ENCODE results near the gene CRIP2. TPM values are rescaled to one million over a fixed set of nuclear protein-coding genes. Genes with fewer than 3 reads are reported as not detected.

Gene CRIP2
- polyA plus RNA-seq, 1 donor from 2014 or later = 214 TPM

GRCh38 chr14:105499256-105500035, 24.8 kb downstream of the CRIP2 start:
- Histone ChIP-seq H3F3A (ENCODE audit: insufficient read depth, low read length, poor library complexity, severe bottlenecking) (no peaks in the 10 kb centered on the region), H3K36me3 (ENCODE audit: insufficient read depth, low read length) (no peaks in the 10 kb centered on the region), H3K4me2 (ENCODE audit: low read length) (no peak overlapping the region), H3K4me3 (ENCODE audit: low read length) (no peak overlapping the region), H3K9me2 (ENCODE audit: insufficient read depth, low read length) (no peaks in the 10 kb centered on the region), H2AFZ (ENCODE audit: low read depth, low read length) (no peak overlapping the region), H3K27me3 (ENCODE audit: insufficient read depth, low read depth, low read length) (no peaks in the 10 kb centered on the region), H3K9ac (ENCODE audit: low read length) (no peak overlapping the region), H3K9me3 (ENCODE audit: low read length) (no peaks in the 10 kb centered on the region), H3K27ac (ENCODE audit: low read length) (no peak overlapping the region), H4K20me1 (ENCODE audit: insufficient read depth) (no peaks in the 10 kb centered on the region), H3K79me2 (replicated peaks; ENCODE audit: insufficient read depth, low read length) (no peaks in the 10 kb centered on the region)
- no peak for TF ChIP-seq TAF1 (IDR thresholded peaks at IDR 0.05; ENCODE audit: low read depth)
- no peak for TF ChIP-seq POLR2AphosphoS5 (IDR thresholded peaks at IDR 0.05)
- no peak for TF ChIP-seq SMC3 (conservative IDR thresholded peaks at IDR 0.05; ENCODE audit: poor library complexity)
- no peak for TF ChIP-seq EZH2 (IDR thresholded peaks at IDR 0.05; ENCODE audit: borderline replicate concordance, insufficient read depth, low read length, poor library complexity, severe bottlenecking)

- Histone ChIP-seq H2AFZ (ENCODE audit: low read depth, low read length) (no peak overlapping the region), H3K79me2 (replicated peaks; ENCODE audit: insufficient read depth, low read length) (no peaks in the 10 kb centered on the region), H3F3A (ENCODE audit: insufficient read depth, low read length, poor library complexity, severe bottlenecking) (no peaks in the 10 kb centered on the region), H4K20me1 (ENCODE audit: insufficient read depth) (no peaks in the 10 kb centered on the region), H3K4me3 (ENCODE audit: low read length) (no peak overlapping the region), H3K9me2 (ENCODE audit: insufficient read depth, low read length) (no peaks in the 10 kb centered on the region), H3K9ac (ENCODE audit: low read length) (no peak overlapping the region), H3K36me3 (ENCODE audit: insufficient read depth, low read length) (no peaks in the 10 kb centered on the region), H3K27ac (ENCODE audit: low read length) (no peak overlapping the region), H3K4me2 (ENCODE audit: low read length) (no peak overlapping the region), H3K27me3 (ENCODE audit: insufficient read depth, low read depth, low read length) (no peaks in the 10 kb centered on the region), H3K9me3 (ENCODE audit: low read length) (no peaks in the 10 kb centered on the region)
- TF ChIP-seq TAF1 (IDR thresholded peaks at IDR 0.05; ENCODE audit: low read depth) (no peak), RAD21 (conservative IDR thresholded peaks at IDR 0.05) (no peak), MXI1 (conservative IDR thresholded peaks at IDR 0.05; ENCODE audit: poor library complexity, severe bottlenecking) (no peak), POLR2AphosphoS5 (IDR thresholded peaks at IDR 0.05) (no peak), EP300 (conservative IDR thresholded peaks at IDR 0.05; ENCODE audit: poor library complexity, severe bottlenecking) (no peak), SMC3 (conservative IDR thresholded peaks at IDR 0.05; ENCODE audit: poor library complexity) (no peak)
- TF ChIP-seq, protein P1, sequence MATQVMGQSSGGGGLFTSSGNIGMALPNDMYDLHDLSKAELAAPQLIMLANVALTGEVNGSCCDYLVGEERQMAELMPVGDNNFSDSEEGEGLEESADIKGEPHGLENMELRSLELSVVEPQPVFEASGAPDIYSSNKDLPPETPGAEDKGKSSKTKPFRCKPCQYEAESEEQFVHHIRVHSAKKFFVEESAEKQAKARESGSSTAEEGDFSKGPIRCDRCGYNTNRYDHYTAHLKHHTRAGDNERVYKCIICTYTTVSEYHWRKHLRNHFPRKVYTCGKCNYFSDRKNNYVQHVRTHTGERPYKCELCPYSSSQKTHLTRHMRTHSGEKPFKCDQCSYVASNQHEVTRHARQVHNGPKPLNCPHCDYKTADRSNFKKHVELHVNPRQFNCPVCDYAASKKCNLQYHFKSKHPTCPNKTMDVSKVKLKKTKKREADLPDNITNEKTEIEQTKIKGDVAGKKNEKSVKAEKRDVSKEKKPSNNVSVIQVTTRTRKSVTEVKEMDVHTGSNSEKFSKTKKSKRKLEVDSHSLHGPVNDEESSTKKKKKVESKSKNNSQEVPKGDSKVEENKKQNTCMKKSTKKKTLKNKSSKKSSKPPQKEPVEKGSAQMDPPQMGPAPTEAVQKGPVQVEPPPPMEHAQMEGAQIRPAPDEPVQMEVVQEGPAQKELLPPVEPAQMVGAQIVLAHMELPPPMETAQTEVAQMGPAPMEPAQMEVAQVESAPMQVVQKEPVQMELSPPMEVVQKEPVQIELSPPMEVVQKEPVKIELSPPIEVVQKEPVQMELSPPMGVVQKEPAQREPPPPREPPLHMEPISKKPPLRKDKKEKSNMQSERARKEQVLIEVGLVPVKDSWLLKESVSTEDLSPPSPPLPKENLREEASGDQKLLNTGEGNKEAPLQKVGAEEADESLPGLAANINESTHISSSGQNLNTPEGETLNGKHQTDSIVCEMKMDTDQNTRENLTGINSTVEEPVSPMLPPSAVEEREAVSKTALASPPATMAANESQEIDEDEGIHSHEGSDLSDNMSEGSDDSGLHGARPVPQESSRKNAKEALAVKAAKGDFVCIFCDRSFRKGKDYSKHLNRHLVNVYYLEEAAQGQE (IDR thresholded peaks at IDR 0.05; ENCODE audit: borderline replicate concordance) = no peak
- TF ChIP-seq, protein P2, sequence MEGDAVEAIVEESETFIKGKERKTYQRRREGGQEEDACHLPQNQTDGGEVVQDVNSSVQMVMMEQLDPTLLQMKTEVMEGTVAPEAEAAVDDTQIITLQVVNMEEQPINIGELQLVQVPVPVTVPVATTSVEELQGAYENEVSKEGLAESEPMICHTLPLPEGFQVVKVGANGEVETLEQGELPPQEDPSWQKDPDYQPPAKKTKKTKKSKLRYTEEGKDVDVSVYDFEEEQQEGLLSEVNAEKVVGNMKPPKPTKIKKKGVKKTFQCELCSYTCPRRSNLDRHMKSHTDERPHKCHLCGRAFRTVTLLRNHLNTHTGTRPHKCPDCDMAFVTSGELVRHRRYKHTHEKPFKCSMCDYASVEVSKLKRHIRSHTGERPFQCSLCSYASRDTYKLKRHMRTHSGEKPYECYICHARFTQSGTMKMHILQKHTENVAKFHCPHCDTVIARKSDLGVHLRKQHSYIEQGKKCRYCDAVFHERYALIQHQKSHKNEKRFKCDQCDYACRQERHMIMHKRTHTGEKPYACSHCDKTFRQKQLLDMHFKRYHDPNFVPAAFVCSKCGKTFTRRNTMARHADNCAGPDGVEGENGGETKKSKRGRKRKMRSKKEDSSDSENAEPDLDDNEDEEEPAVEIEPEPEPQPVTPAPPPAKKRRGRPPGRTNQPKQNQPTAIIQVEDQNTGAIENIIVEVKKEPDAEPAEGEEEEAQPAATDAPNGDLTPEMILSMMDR (IDR thresholded peaks at IDR 0.05; ENCODE audit: poor library complexity, severe bottlenecking) = no peak
Measured at GRCh38 chr14:105500036-105500725, 25.6 kb downstream of the CRIP2 start.

All from neural cell (in vitro differentiated cells).